Activated CD4-positive, alpha-beta T cell treated with anti-CD3 and anti-CD28 coated beads, Interleukin-2, amount 50 U/mL, for 24 hours (primary cell): ENCODE measurements around the gene NOS1.

Source experiments
- DNase-seq, 2 donors: peaks; one replicate each; pipeline ENCODE4 v3.0.0-alpha.2; 2020; ENCODE audit warnings: low read depth in 1 of 2, low spot score in 1 of 2

The NOS1 gene

GRCh38 chr12:117331691-117332090 lies 29.7 kb downstream of the NOS1 start:
- no peak for DNase-seq

- DNase-seq, result no peak
These were observed 30.8 kb downstream of the NOS1 start for GRCh38 chr12:117330441-117331113.

DNA sequence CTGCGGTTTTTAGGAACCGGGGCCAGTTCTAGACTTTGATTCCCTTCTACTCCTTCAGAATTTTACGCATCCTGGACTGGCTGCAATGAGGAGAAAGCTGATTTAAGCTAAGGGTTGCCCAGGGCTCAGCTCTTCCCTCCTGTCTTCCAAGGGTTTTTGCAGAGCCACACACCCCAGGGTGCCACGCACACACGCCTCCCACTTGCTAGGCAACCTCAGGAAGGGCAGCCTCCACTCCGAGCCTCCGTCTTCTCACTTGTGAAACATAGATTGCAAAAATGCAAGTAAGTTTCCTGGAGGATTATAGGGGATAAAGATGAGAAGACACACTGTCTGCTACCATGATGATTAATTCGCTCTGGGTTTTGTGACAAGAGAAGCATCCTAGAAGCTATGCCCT lies 31.7 kb downstream of the NOS1 start:
- no peak for DNase-seq

GRCh38 chr12:117328556-117329100 lies 32.8 kb downstream of the NOS1 start:
- no peak for DNase-seq

DNA sequence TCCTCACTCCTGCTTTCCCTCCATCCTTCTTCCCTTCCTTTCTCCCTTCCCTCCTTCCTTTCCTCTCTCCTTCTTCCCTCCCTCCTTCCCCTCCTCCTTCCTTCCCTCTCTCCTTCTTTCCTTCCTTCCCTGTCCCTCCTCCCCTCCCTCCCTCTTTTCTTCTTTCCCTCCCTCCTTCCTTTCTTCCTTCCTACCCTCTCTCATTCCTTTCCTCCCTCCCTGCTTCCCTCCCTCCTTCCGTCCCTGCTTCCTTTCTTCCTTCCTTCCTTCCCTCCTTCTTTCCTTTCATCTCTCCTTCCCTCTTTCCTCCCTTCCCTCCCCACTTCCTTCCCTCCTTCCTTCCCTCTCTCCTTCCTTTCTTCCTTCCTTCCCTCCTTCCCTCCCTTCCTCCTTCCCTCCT lies 39.0 kb downstream of the NOS1 start:
- no peak for DNase-seq

GRCh38 chr12:117321572-117321971 lies 39.9 kb downstream of the NOS1 start:
- DNase-seq, result no peak

GRCh38 chr12:117318591-117318990 lies 42.8 kb downstream of the NOS1 start:
- DNase-seq, result no peak

- DNase-seq, result no peak
These were observed 45.1 kb downstream of the NOS1 start for GRCh38 chr12:117316336-117316735.

DNA sequence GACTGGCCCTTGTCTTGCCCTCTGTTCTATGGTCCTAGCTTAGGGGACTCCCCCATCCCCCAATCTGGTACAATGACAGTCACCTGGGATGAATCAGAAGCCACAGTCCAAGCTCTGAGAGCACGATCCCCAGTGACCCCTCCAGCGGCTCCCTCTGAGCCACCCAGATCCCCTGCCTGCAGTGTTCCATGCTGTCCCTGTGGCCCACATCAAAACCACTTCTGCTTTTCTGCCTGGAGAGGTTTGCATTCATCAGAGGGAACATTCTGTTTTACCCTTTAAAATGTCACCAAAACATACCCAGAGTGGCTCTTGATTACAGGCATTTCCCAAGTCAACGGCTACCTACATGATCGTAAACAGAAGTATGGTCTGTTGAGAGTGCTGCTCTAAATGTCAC lies 47.5 kb downstream of the NOS1 start:
- no peak for DNase-seq

GRCh38 chr12:117312770-117313169 lies 48.7 kb downstream of the NOS1 start:
- DNase-seq, result no peak

- no peak for DNase-seq
These were observed 52.0 kb downstream of the NOS1 start for GRCh38 chr12:117309276-117309925.

DNA sequence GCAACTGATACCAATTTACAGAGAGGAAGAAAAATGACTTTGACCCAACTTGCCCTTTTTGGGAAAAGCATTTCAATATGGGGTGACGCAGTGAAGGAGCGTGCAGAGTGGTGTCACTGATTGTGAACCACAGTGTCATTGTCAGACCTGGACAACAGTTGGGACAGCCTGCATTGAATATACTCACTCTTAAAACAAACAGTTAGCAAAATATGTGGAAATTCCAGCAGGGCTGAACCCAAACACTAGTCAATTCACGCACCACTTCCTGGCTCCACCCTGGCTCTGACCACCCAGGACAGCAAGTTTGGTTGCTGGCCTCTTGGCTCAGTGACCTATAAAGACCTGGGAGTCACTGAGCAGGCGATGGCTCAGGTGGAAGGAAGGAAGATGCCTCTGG lies 61.3 kb downstream of the NOS1 start:
- no peak for DNase-seq

DNA sequence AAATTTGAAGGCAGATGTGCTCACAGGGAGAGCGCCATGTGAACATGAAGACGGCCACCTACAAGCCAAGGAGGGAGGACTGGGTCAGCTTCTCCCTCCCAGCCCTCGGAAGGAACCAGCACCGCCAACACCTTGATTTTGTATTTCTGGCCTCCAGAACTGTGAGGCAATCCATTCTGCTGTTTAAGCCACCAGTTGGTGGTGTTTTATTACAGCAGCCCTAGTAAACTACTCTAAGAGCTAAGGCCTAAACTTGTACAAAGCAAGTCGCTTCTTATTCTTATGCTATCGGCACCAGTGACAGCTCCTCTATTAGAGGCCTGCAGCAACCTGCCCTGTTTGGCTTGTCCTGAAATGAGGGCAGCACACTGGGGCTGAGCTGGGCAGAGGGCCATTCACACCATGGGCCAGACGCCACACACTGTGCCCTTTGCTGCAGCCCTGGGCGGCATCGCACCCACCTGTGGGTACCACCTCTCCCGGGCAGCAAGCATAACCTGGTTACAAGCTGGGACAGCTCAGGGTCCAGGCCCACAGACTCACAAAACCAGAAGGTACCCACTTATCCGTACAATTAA lies 62.7 kb downstream of the NOS1 start:
- DNase-seq, result no peak

- no peak for DNase-seq
These were observed 63.2 kb downstream of the NOS1 start for GRCh38 chr12:117298191-117298590.

- DNase-seq, result no peak
These were observed 67.2 kb downstream of the NOS1 start for GRCh38 chr12:117294189-117294603.

GRCh38 chr12:117293510-117293909 lies 67.9 kb downstream of the NOS1 start:
- no peak for DNase-seq

DNA sequence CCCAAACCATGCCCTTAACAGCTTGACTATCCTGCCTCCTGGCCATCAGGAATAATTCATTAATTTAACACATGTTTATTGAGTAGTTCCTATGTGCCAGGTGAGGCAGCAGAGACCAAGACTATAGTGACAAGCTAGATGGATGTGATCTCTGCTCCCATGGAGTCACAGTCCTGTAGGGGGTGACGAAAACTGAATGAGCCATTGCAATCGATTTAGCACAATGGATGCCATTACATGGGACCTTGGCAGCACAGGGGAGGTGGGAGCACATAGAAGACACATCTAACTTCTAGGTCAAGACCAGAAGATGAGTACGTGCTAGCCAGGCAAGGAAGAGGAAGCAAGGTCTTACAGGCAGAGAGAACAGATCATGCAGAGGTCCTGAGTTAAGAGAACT lies 68.7 kb downstream of the NOS1 start:
- DNase-seq, result no peak

DNA sequence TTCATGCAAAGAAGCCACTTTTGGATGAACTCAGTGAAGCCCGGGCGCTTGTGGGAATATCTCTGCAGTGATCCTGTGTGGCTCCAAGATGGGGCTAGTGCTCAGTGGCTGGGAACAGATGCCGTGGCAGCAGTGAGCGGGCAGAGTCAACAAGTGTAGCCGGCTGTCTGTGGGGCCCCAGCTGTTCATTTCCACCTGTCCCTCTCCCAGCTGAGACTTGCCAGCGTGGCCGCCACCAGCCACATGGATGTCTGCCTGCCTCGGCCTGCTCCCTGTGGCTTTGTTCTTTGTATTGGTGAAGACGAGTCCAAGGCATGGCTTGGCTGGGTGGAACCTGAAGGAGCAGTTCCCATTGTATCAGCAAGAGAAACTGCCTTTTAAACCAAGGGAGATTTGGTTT lies 77.3 kb downstream of the NOS1 start:
- DNase-seq, result no peak

DNA sequence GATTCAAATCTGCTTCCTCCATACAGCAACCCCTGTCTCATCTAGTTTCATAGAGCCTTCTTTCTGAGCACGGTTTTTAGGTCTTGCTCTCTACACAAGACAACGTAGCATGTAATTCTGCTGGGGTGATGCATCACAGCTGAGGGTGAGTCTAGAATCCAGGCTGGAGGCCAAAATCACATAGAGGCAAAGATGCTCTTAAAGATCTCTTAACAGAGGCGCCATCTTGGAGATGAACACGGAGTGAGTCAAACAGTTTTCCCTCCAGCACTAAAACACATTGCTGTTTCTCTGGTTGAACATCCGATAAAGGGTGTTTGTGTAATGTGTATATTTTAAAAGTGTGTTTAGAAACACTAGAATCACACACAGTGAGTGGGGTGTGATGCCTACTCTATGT lies 78.9 kb downstream of the NOS1 start:
- DNase-seq, result no peak

DNA sequence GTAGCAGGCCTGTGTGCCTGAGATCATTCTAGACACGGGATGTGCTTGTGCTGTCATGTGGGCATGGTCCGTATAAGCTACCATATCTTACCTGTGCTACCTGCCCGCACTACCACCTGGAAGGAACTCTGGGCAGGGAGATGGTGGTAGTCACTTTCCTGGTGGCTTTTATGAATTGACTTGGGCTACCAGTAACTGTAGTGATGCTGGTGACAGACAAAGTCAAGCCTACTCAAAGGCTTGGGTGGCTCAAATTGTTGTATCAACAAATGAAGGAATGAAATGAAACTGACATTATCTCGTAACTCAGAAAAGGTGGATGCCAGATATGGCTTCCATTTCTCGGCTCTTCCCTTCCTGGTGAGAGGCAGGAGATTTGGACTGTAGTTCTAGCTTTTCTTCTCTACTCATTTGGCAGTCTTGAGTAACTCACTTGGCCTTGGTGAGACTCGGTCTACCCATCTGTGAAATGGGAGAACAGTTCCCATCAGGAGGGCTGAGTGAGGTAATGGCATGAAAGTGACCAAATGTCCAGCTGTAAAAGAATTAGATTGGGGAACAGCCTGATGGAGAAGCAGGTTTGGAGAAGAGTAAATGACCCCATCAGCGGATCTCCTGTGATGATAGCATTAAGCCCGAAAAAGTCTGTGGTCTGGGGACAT lies 81.3 kb downstream of the NOS1 start:
- DNase-seq, result no peak

GRCh38 chr12:117279606-117280005 lies 81.8 kb downstream of the NOS1 start:
- no peak for DNase-seq

GRCh38 chr12:117277875-117278274 lies 83.6 kb downstream of the NOS1 start:
- DNase-seq, result no peak
